ENCODE measurements around the gene DNAJC13.
"Not testable (repeated sequence)": the region's sequence is repeated elsewhere in the genome, so short reads cannot be mapped to it uniquely, and the experiment has no call there.

The DNAJC13 gene

GRCh38 chr3:132538072-132538471, 120.8 kb downstream of the DNAJC13 start:
- DNase-seq (ENCODE audit: extremely low read depth in 1 of 2, low read depth in 1 of 2): no peak

DNA sequence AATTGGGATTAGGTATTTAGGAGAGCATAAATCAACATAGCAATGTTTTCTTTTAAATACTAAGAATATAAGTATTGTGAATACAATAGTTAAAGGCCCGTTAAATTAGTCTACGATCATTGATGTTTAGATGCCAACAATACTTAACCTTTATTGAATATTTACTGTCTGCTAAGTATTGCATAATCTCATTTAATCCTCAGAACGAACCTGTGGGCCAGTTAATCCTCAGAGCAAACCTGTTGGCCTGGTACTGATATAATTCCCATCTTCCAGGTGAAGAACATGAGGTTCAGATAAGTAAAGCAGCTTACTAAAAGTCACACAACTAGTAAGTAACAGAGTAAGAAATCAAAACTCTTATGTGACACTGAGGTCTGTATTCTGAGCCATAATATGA, 122.4 kb downstream of the DNAJC13 start:
- DNase-seq (ENCODE audit: extremely low read depth in 1 of 2, low read depth in 1 of 2): no peak

DNA sequence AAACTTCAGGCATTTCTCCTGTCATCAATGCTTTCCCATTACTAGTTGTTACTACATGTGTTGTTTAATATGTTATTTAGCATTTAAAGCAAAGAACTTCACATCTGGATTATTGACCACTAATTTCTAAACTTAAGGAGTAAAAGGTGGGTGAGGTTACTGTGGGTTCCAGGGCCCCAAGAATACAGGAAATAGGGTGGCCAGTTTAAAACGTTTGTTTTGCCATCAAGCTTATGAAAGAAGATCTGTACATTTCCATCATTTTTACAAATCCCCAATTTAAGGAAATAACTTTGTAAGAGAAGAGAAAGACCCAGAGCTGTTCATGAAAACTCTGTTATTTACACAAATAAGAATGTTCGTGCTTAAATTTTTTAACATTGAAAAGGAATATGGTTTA, 125.3 kb downstream of the DNAJC13 start:
- no peak for DNase-seq (ENCODE audit: extremely low read depth in 1 of 2, low read depth in 1 of 2)

DNA sequence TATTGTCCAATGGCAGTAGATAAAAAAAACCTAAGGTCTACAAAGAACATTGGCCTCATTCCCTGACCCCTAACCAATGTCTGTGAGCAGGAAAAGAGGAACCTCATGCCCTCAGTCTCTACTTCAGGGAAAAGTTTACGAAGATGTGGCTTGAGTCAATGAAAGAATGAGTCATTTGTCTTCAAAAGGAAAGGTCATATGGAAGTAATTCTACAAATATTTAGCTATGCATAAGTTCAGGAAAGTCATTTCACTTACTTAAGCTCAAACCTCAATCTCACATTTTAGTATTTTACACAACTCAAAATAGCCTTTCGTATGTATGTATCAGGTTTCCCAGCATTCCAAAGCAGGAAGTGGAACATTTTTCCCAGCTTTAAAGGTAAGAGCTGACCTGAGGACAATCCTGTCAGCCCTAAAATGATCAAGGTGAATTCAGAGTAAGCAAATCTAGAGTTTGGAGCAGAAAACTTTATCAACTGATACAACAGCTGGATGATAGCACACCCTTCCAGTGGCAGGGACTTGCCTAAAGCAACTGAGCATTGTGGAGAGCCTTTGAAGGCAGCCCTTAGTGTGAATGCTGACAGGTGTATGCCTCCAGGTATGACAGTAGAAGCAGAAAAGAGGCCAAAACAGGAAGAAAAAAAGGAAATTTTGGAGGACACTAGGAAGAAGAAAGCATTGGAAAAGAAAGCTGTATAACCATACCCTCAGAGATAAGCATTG, 125.9 kb downstream of the DNAJC13 start:
- no peak for DNase-seq (ENCODE audit: extremely low read depth in 1 of 2, low read depth in 1 of 2)

GRCh38 chr3:132544130-132544529, 126.8 kb downstream of the DNAJC13 start:
- no peak for DNase-seq (ENCODE audit: extremely low read depth in 1 of 2, low read depth in 1 of 2)

GRCh38 chr3:132545471-132545870, 128.2 kb downstream of the DNAJC13 start:
- DNase-seq (ENCODE audit: extremely low read depth in 1 of 2, low read depth in 1 of 2): no peak

- DNase-seq (ENCODE audit: extremely low read depth in 1 of 2, low read depth in 1 of 2): no peak
These were observed 131.9 kb downstream of the DNAJC13 start for GRCh38 chr3:132549169-132549568.

GRCh38 chr3:132549890-132550578, 132.7 kb downstream of the DNAJC13 start:
- DNase-seq (ENCODE audit: extremely low read depth in 1 of 2, low read depth in 1 of 2): no peak

- DNase-seq (ENCODE audit: extremely low read depth in 1 of 2, low read depth in 1 of 2): no peak
These were observed 133.4 kb downstream of the DNAJC13 start for GRCh38 chr3:132550579-132551305.

- no peak for DNase-seq (ENCODE audit: extremely low read depth in 1 of 2, low read depth in 1 of 2)
These were observed 136.5 kb downstream of the DNAJC13 start for GRCh38 chr3:132553826-132554225.

GRCh38 chr3:132554437-132554836, 137.1 kb downstream of the DNAJC13 start:
- no peak for DNase-seq (ENCODE audit: extremely low read depth in 1 of 2, low read depth in 1 of 2)

- no peak for DNase-seq (ENCODE audit: extremely low read depth in 1 of 2, low read depth in 1 of 2)
These were observed 138.2 kb downstream of the DNAJC13 start for GRCh38 chr3:132555306-132556035.

DNA sequence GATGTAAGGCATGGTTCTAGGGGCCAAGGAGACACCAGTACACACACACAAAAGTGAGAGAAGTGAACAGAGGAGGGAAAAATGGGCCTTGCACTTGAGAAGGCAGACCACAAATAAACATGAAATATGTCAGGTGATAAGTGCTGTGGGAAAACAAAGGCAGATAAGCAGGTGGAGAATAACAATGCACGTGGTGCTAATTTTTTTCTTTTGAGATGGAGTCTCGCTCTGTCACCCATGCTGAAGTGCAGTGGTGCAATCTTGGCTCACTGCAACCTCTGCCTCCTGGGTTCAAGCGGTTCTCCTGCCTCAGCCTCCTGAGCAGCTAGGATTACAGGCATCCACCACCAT, 138.7 kb downstream of the DNAJC13 start:
- DNase-seq (ENCODE audit: extremely low read depth in 1 of 2, low read depth in 1 of 2): not testable (repeated sequence)

DNA sequence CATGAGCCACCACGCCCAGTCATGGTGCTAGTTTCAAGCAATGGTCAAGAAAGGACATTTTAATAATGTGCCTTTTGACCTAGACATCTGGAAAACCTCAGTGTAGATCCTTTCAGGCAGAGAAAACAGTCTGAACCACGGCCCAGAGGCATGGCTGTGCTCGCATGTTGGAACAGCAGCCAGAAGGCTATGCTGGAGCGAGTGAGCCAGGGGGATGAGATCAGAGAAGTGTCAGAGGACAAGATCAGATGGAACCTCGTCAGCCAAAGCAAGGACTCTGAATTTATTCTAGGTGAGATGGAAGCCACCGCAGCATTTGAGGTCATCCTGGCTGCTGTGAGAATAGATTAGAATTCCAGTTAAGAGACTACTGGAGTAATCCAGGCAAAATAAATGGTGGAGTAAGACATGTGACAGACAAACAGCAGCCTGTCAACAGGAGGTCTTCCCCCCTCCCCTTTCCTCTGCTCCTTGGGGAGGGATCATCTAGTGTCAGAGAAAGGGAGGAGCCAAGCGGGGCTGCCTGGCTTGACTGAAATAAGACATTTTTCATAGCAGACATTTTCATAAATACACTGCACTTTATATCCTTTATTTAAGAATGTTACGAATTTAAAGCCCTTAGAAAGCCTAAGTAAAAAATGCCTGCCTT, 139.3 kb downstream of the DNAJC13 start:
- no peak for DNase-seq (ENCODE audit: extremely low read depth in 1 of 2, low read depth in 1 of 2)

- no peak for DNase-seq (ENCODE audit: extremely low read depth in 1 of 2, low read depth in 1 of 2)
These were observed 143.7 kb downstream of the DNAJC13 start for GRCh38 chr3:132561003-132561402.

- no peak for DNase-seq (ENCODE audit: extremely low read depth in 1 of 2, low read depth in 1 of 2)
These were observed 146.2 kb downstream of the DNAJC13 start for GRCh38 chr3:132563420-132564069.

- no peak for DNase-seq (ENCODE audit: extremely low read depth in 1 of 2, low read depth in 1 of 2)
These were observed 146.8 kb downstream of the DNAJC13 start for GRCh38 chr3:132564070-132564465.

GRCh38 chr3:132568422-132568821, 151.1 kb downstream of the DNAJC13 start:
- no peak for DNase-seq (ENCODE audit: extremely low read depth in 1 of 2, low read depth in 1 of 2)

- no peak for DNase-seq (ENCODE audit: extremely low read depth in 1 of 2, low read depth in 1 of 2)
These were observed 151.9 kb downstream of the DNAJC13 start for GRCh38 chr3:132569153-132569552.

- DNase-seq (ENCODE audit: extremely low read depth in 1 of 2, low read depth in 1 of 2): no peak
These were observed 152.3 kb downstream of the DNAJC13 start for GRCh38 chr3:132569580-132569979.
